Parathyroid adenoma (tissue), 2 donors: ENCODE measurements around the gene MCC.

Experiments used
- H2AFZ ChIP-seq: fragments of 300-600 bp; sonication (generic); one replicate; pipeline ENCODE4 v1.7.0; 2017; ENCODE audit warnings: antibody characterized with exemption, mild to moderate bottlenecking
- H3K27ac ChIP-seq: fragments of 300-600 bp; sonication (generic); one replicate; pipeline ENCODE4 v1.7.0; 2017
- H3K27me3 ChIP-seq: fragments of 300-600 bp; sonication (generic); one replicate; pipeline ENCODE4 v1.7.0; 2017; ENCODE audit warnings: low read length; ENCODE audit not compliant: control insufficient read depth, insufficient read depth
- H3K36me3 ChIP-seq: fragments of 300-600 bp; sonication (generic); one replicate; pipeline ENCODE4 v1.7.0; 2017; ENCODE audit warnings: low read length; ENCODE audit not compliant: control insufficient read depth, insufficient read depth
- H3K4me1 ChIP-seq: fragments of 300-600 bp; sonication (generic); one replicate; pipeline ENCODE4 v1.7.0; 2017; ENCODE audit warnings: control low read depth
- H3K4me2 ChIP-seq: fragments of 300-600 bp; sonication (generic); one replicate; pipeline ENCODE4 v1.7.0; 2017; ENCODE audit warnings: low read length
- H3K4me3 ChIP-seq: fragments of 300-600 bp; sonication (generic); one replicate; pipeline ENCODE4 v1.7.0; 2017; ENCODE audit warnings: low read depth, low read length
- H3K79me2 ChIP-seq: fragments of 300-600 bp; sonication (generic); one replicate; pipeline ENCODE4 v1.7.0; 2017; ENCODE audit warnings: control low read depth
- H3K9ac ChIP-seq: fragments of 300-600 bp; sonication (generic); one replicate; pipeline ENCODE4 v1.7.0; 2017; ENCODE audit warnings: mild to moderate bottlenecking
- H3K9me3 ChIP-seq: fragments of 300-600 bp; sonication (generic); one replicate; pipeline ENCODE4 v1.7.0; 2017; ENCODE audit warnings: low read length; ENCODE audit not compliant: control insufficient read depth
- TF ChIP-seq, protein P1 (sequence below): fragments of 300-600 bp; sonication (generic); IDR thresholded peaks from one replicate; pipeline ENCODE4 v1.7.0; 2017; ENCODE audit warnings: antibody characterized with exemption, mild to moderate bottlenecking
- donor health status: primary hyperparathyroidism.

MCC gene

DNA sequence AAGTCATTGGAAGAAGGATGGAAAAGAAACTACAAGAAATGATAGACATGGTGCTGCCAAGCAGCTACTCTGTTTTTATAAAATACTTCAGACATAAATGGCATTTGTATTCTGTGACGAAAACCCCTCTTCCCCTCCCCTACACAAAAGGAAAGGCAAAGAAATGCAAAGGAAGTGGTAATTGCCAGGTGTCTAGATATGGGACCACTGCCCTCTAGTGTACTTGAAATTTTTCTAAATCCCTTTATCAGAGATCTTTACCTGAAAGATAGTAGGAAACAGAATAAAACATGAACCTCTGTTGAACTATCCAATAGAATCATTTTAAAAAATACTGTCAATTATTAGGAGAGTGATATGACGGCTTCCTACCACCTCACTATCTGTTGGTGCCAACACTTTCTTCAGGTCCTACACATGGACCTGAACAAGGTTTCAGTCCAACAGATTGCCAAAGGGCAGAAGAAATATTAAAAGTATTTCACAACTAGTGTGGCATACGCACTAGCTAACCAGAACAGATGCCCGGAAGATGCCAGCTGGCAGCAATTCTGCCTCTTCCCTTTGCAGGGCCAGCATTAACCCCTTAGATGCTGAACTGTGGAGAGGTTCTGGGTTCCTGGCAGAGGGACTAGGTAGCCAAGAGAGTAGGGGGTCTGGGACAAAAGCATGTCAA is 157.6 kb downstream of the MCC start:
- Histone ChIP-seq H3K9me3 (no peaks in the 10 kb centered on the region), H3K4me3 (no peak overlapping the region), H3K4me2 (peak overlapping the region; percentile 22), H3K27me3 (no peaks in the 10 kb centered on the region), H3K36me3 (no peaks in the 10 kb centered on the region), H3K4me1 (peaks cover 8% of the 10 kb centered on the region), H2AFZ (no peak overlapping the region), H3K9ac (no peak overlapping the region), H3K79me2 (peaks cover 9% of the 10 kb centered on the region), H3K27ac (peak overlapping the region; percentile 13)
- TF ChIP-seq, protein P1, sequence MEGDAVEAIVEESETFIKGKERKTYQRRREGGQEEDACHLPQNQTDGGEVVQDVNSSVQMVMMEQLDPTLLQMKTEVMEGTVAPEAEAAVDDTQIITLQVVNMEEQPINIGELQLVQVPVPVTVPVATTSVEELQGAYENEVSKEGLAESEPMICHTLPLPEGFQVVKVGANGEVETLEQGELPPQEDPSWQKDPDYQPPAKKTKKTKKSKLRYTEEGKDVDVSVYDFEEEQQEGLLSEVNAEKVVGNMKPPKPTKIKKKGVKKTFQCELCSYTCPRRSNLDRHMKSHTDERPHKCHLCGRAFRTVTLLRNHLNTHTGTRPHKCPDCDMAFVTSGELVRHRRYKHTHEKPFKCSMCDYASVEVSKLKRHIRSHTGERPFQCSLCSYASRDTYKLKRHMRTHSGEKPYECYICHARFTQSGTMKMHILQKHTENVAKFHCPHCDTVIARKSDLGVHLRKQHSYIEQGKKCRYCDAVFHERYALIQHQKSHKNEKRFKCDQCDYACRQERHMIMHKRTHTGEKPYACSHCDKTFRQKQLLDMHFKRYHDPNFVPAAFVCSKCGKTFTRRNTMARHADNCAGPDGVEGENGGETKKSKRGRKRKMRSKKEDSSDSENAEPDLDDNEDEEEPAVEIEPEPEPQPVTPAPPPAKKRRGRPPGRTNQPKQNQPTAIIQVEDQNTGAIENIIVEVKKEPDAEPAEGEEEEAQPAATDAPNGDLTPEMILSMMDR = peak; percentile 66

GRCh38 chr5:113329981-113330380 is 158.3 kb downstream of the MCC start:
- H3K4me2 ChIP-seq = no peak overlapping the region
- no peaks in the 10 kb centered on the region for H3K27me3 ChIP-seq
- peaks cover 8% of the 10 kb centered on the region for H3K4me1 ChIP-seq
- TF ChIP-seq, protein P1 = no peak
- H3K4me3 ChIP-seq = no peak overlapping the region
- peaks cover 9% of the 10 kb centered on the region for H3K79me2 ChIP-seq
- H3K9ac ChIP-seq = no peak overlapping the region
- no peaks in the 10 kb centered on the region for H3K36me3 ChIP-seq
- H3K9me3 ChIP-seq = no peaks in the 10 kb centered on the region
- no peak overlapping the region for H3K27ac ChIP-seq
- H2AFZ ChIP-seq = no peak overlapping the region

GRCh38 chr5:113325054-113325453 is 163.2 kb downstream of the MCC start:
- Histone ChIP-seq H2AFZ (no peak overlapping the region), H3K36me3 (no peaks in the 10 kb centered on the region), H3K9ac (no peak overlapping the region), H3K4me2 (no peak overlapping the region), H3K27ac (no peak overlapping the region), H3K9me3 (no peaks in the 10 kb centered on the region), H3K4me3 (no peak overlapping the region), H3K4me1 (peaks cover 3% of the 10 kb centered on the region), H3K79me2 (peaks cover 16% of the 10 kb centered on the region), H3K27me3 (no peaks in the 10 kb centered on the region)
- TF ChIP-seq, protein P1 = no peak

- no peaks in the 10 kb centered on the region for H3K9me3 ChIP-seq
- H3K4me1 ChIP-seq = peaks cover 8% of the 10 kb centered on the region
- no peaks in the 10 kb centered on the region for H3K27me3 ChIP-seq
- H3K27ac ChIP-seq = no peak overlapping the region
- no peak overlapping the region for H3K4me2 ChIP-seq
- H2AFZ ChIP-seq = no peak overlapping the region
- H3K36me3 ChIP-seq = no peaks in the 10 kb centered on the region
- TF ChIP-seq, protein P1 = no peak
- no peak overlapping the region for H3K4me3 ChIP-seq
- H3K79me2 ChIP-seq = peaks cover 14% of the 10 kb centered on the region
- no peak overlapping the region for H3K9ac ChIP-seq
Measured at GRCh38 chr5:113321276-113321675, 167.0 kb downstream of the MCC start.

- Histone ChIP-seq H3K4me2 (no peak overlapping the region), H3K27me3 (no peaks in the 10 kb centered on the region), H3K79me2 (peaks cover 14% of the 10 kb centered on the region), H3K9ac (no peak overlapping the region), H3K4me3 (no peak overlapping the region), H3K36me3 (no peaks in the 10 kb centered on the region), H3K27ac (no peak overlapping the region), H3K9me3 (no peaks in the 10 kb centered on the region), H3K4me1 (peaks cover 8% of the 10 kb centered on the region), H2AFZ (no peak overlapping the region)
- TF ChIP-seq, protein P1 = no peak
Measured at GRCh38 chr5:113320273-113320780, 167.9 kb downstream of the MCC start.
